Adrenal gland (tissue), 5 donors: ENCODE results near the gene ADCY5.

Source experiments
- POLR2A ChIP-seq, 2 donors: fragments of 450-650 bp; IDR thresholded peaks; one replicate each; pipeline ENCODE4 v1.6.1; 2017; ENCODE audit warnings: antibody characterized with exemption in 2 of 2, mild to moderate bottlenecking in 2 of 2, moderate library complexity in 1 of 2
- TF ChIP-seq, protein P1 (sequence below), 6 experiments: fragments of 450-650 bp in 4 of 6; fragments of 200-600 bp in 2 of 6; sonication (generic) in 1 of 6; IDR thresholded peaks; 1 replicate in 5 of 6; 2 replicates in 1 of 6; pipeline versions ENCODE4 v1.5.1 to v1.8.0; 2016 to 2021; ENCODE audit warnings: antibody characterized with exemption in 6 of 6, mild to moderate bottlenecking in 2 of 6, moderate library complexity in 1 of 6
- donor health status: DM: no; HTN: no; CAD: no.

DNA sequence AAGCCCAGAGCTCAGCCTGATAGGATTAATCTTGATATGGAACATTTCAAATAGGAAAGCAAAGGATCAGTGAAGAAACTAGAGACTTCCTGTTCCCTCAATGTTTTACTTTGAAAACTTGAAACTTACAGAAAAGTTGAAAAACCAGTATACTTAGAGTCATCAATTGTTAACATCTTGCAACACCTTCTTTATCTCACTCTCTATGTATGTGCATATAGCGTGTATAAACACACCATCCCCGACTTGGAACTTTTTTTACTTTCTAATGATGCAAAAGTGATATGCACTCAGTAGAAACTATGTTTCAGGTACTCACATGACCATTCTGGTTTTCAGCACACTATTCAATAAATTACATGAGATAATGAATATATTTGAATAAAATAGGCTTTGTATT is 186.7 kb downstream of the ADCY5 start:
- TF ChIP-seq, protein P1, sequence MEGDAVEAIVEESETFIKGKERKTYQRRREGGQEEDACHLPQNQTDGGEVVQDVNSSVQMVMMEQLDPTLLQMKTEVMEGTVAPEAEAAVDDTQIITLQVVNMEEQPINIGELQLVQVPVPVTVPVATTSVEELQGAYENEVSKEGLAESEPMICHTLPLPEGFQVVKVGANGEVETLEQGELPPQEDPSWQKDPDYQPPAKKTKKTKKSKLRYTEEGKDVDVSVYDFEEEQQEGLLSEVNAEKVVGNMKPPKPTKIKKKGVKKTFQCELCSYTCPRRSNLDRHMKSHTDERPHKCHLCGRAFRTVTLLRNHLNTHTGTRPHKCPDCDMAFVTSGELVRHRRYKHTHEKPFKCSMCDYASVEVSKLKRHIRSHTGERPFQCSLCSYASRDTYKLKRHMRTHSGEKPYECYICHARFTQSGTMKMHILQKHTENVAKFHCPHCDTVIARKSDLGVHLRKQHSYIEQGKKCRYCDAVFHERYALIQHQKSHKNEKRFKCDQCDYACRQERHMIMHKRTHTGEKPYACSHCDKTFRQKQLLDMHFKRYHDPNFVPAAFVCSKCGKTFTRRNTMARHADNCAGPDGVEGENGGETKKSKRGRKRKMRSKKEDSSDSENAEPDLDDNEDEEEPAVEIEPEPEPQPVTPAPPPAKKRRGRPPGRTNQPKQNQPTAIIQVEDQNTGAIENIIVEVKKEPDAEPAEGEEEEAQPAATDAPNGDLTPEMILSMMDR (IDR thresholded peaks at IDR 0.05): no peak
- TF ChIP-seq POLR2A (IDR thresholded peaks at IDR 0.05): no peak
